ENCODE results near the gene TGFBI.

Gene TGFBI

GRCh38 chr5:136098176-136098575 is 69.4 kb downstream of the TGFBI start:
- no peak for DNase-seq

GRCh38 chr5:136099870-136100269 is 71.1 kb downstream of the TGFBI start:
- DNase-seq, result no peak

GRCh38 chr5:136101884-136102283 is 73.1 kb downstream of the TGFBI start:
- no peak for DNase-seq

GRCh38 chr5:136103118-136103517 is 74.3 kb downstream of the TGFBI start:
- no peak for DNase-seq

GRCh38 chr5:136104306-136104965 is 75.6 kb downstream of the TGFBI start:
- DNase-seq, result no peak

- no peak for DNase-seq
Observed at GRCh38 chr5:136106351-136107031, 77.7 kb downstream of the TGFBI start.

- no peak for DNase-seq
Observed at GRCh38 chr5:136108180-136108611, 79.4 kb downstream of the TGFBI start.

GRCh38 chr5:136108766-136109165 is 80.0 kb downstream of the TGFBI start:
- DNase-seq, result no peak

- no peak for DNase-seq
Observed at GRCh38 chr5:136109453-136110135, 80.8 kb downstream of the TGFBI start.

Data from activated CD4-positive, CD25-positive, alpha-beta regulatory T cell (primary cell).